Ascending aorta (tissue), 2 donors: ENCODE results near the gene TPH1. TPM values are rescaled to one million over a fixed set of nuclear protein-coding genes. Genes with fewer than 3 reads are reported as not detected.

Source experiments
- DNase-seq, 2 donors: peaks; one replicate each; pipeline ENCODE4 v3.0.0-alpha.2; 2019; ENCODE audit warnings: low spot score in 2 of 2
- H3K27ac ChIP-seq, 2 donors: fragments of 200-600 bp; sonication (generic); one replicate each; pipeline ENCODE4 v1.5.1; 2016 to 2017; ENCODE audit warnings: mild to moderate bottlenecking in 1 of 2
- H3K27me3 ChIP-seq: fragments of 200-600 bp; sonication (generic); one replicate; pipeline ENCODE4 v1.5.1; 2017
- H3K36me3 ChIP-seq, 2 donors: fragments of 200-600 bp; sonication (generic); one replicate each; pipeline ENCODE4 v1.5.1; 2016
- H3K4me1 ChIP-seq, 2 donors: fragments of 200-600 bp; sonication (generic); one replicate each; pipeline ENCODE4 v1.5.1; 2016 to 2017; ENCODE audit warnings: mild to moderate bottlenecking in 1 of 2
- H3K4me3 ChIP-seq, 2 donors: fragments of 200-600 bp; sonication (generic); one replicate each; pipeline ENCODE4 v1.5.1; 2016 to 2017; ENCODE audit warnings: mild to moderate bottlenecking in 1 of 2
- H3K9me3 ChIP-seq, 2 donors: fragments of 200-600 bp; sonication (generic); one replicate each; pipeline ENCODE4 v1.5.1; 2016
- CTCF ChIP-seq, 3 experiments: fragments of 200-600 bp in 2 of 3; fragments of 450-650 bp in 1 of 3; sonication (generic) in 2 of 3; IDR thresholded peaks; one replicate each; pipeline ENCODE4 v1.5.1; 2016 to 2019; ENCODE audit warnings: antibody characterized with exemption in 3 of 3, mild to moderate bottlenecking in 1 of 3, moderate library complexity in 1 of 3
- intact Hi-C: fragments of 100-400 bp; cut with DNase I; formaldehyde crosslinking; loops from one replicate; pipeline ENCODE4 v1.15.1; 2023
- total RNA-seq: library from RNA; depleted of rRNA; stranded (reverse); fragments of >200 nt; gene quantifications from one replicate; pipeline ENCODE4 v1.1.0, GENCODE V29; 2016

Gene TPH1
- total RNA-seq, 1 donor from 2014 or later: 1.8 TPM

- DNase-seq: no peak
- Histone ChIP-seq H3K9me3 (no peaks in the 10 kb centered on the region), H3K27me3 (no peaks in the 10 kb centered on the region), H3K36me3 (no peaks in the 10 kb centered on the region), H3K4me1 (peaks cover 0 to 7% of the 10 kb centered on the region in 2 donors), H3K27ac (no peak overlapping the region), H3K4me3 (no peak overlapping the region)
- intact Hi-C loops: no loop called here
- no peak for TF ChIP-seq CTCF (IDR thresholded peaks at IDR 0.05)
Measured at GRCh38 chr11:18061351-18061750, 15.3 kb upstream of the TPH1 start.

- Histone ChIP-seq H3K9me3 (no peaks in the 10 kb centered on the region), H3K4me3 (peak overlapping the region in 1 of 2 donors; percentile 16), H3K27me3 (no peaks in the 10 kb centered on the region), H3K36me3 (no peaks in the 10 kb centered on the region), H3K4me1 (peaks cover 0 to 7% of the 10 kb centered on the region in 2 donors), H3K27ac (peak overlapping the region; percentile 60 to 69)
- TF ChIP-seq CTCF (IDR thresholded peaks at IDR 0.05): no peak
- DNase-seq: no peak
- intact Hi-C loops: no loop called here
Measured at GRCh38 chr11:18056561-18057181, 10.6 kb upstream of the TPH1 start.

GRCh38 chr11:18054511-18055103 is 8.5 kb upstream of the TPH1 start:
- no peak for TF ChIP-seq CTCF (IDR thresholded peaks at IDR 0.05)
- no peak overlapping the region for H3K27ac ChIP-seq
- no peaks in the 10 kb centered on the region for H3K27me3 ChIP-seq
- DNase-seq: no peak
- intact Hi-C loops: no loop called here
- peaks cover 0 to 7% of the 10 kb centered on the region in 2 donors for H3K4me1 ChIP-seq
- H3K36me3 ChIP-seq: no peaks in the 10 kb centered on the region
- H3K9me3 ChIP-seq: no peaks in the 10 kb centered on the region
- H3K4me3 ChIP-seq: no peak overlapping the region

- Histone ChIP-seq H3K36me3 (no peaks in the 10 kb centered on the region), H3K9me3 (no peaks in the 10 kb centered on the region), H3K4me1 (no peaks in the 10 kb centered on the region), H3K27me3 (no peaks in the 10 kb centered on the region), H3K27ac (no peak overlapping the region), H3K4me3 (no peak overlapping the region)
- TF ChIP-seq CTCF (IDR thresholded peaks at IDR 0.05): no peak
- no peak for DNase-seq
- intact Hi-C loops: no loop called here
Measured at GRCh38 chr11:18050848-18051247, 4.8 kb upstream of the TPH1 start.

GRCh38 chr11:18036456-18036855 is 9.6 kb downstream of the TPH1 start:
- Histone ChIP-seq H3K27me3 (no peaks in the 10 kb centered on the region), H3K4me1 (no peaks in the 10 kb centered on the region), H3K9me3 (no peaks in the 10 kb centered on the region), H3K27ac (no peak overlapping the region), H3K4me3 (no peak overlapping the region), H3K36me3 (peaks cover 0 to 3% of the 10 kb centered on the region in 2 donors)
- intact Hi-C loops: no loop called here
- no peak for DNase-seq
- TF ChIP-seq CTCF (IDR thresholded peaks at IDR 0.05): no peak
